Heart right ventricle (tissue), 16 donors: ENCODE measurements around the gene LTBP2. TPM values are rescaled to one million over a fixed set of nuclear protein-coding genes. Genes with fewer than 3 reads are reported as not detected.

Source experiments
- ATAC-seq, 8 donors: fragments of 200-7000 bp; cut with Tn5 transposase; one replicate each; pipeline ENCODE4 v1.9.1; 2020; ENCODE audit warnings: mild to moderate bottlenecking in 8 of 8, moderate library complexity in 8 of 8, moderate number of reproducible peaks in 1 of 8
- DNase-seq, 2 donors: peaks; one replicate each; pipeline ENCODE4 v3.0.0-alpha.2; 2020
- H3K27ac ChIP-seq, 10 donors: fragments of 200-600 bp; sonication (generic) in 2 of 10; one replicate each; pipeline versions ENCODE4 v1.5.0 to v1.8.0; 2020 to 2022; ENCODE audit warnings: mild to moderate bottlenecking in 3 of 10
- H3K27me3 ChIP-seq, 7 donors: fragments of 200-600 bp; one replicate each; pipeline ENCODE4 v1.8.0; 2021 to 2022; ENCODE audit warnings: mild to moderate bottlenecking in 2 of 7
- H3K36me3 ChIP-seq, 9 donors: fragments of 200-600 bp; sonication (generic) in 1 of 9; one replicate each; pipeline versions ENCODE4 v1.5.0 to v1.8.0; 2020 to 2022; ENCODE audit warnings: mild to moderate bottlenecking in 2 of 9
- H3K4me1 ChIP-seq, 9 donors: fragments of 200-600 bp; sonication (generic) in 1 of 9; one replicate each; pipeline versions ENCODE4 v1.5.0 to v1.8.0; 2020 to 2022; ENCODE audit warnings: mild to moderate bottlenecking in 4 of 9
- H3K4me3 ChIP-seq, 10 donors: fragments of 200-600 bp; sonication (generic) in 2 of 10; one replicate each; pipeline versions ENCODE4 v1.5.0 to v1.8.0; 2020 to 2022; ENCODE audit warnings: mild to moderate bottlenecking in 7 of 10, moderate library complexity in 2 of 10
- H3K9me3 ChIP-seq, 11 donors: fragments of 200-600 bp in 10 of 11; sonication (generic) in 2 of 11; one replicate each; pipeline versions ENCODE4 v1.5.0 to v1.8.0; 2013 to 2022; ENCODE audit warnings: mild to moderate bottlenecking in 2 of 11, control low read depth in 1 of 11, moderate library complexity in 1 of 11
- CTCF ChIP-seq, 9 donors: fragments of 200-600 bp; sonication (generic) in 2 of 9; IDR thresholded peaks; one replicate each; pipeline versions ENCODE4 v1.5.0 to v1.8.0; 2021 to 2022; ENCODE audit warnings: antibody characterized with exemption in 9 of 9, mild to moderate bottlenecking in 5 of 9, moderate library complexity in 1 of 9
- WGBS, 2 donors: extraction: QIAGEN DNeasy Blood & Tissue Kit; methylation state at CpG; one replicate each; pipeline ENCODE4 v1.1.7; 2013; ENCODE audit warnings: inconsistent platforms in 1 of 2; 5-methylcytosine and 5-hydroxymethylcytosine counted together
- intact Hi-C, 10 donors: fragments of 100-400 bp; cut with DNase I; formaldehyde crosslinking; loops; one replicate each; pipeline versions ENCODE4 v1.11.1 to v1.14.2; 2022
- polyA plus RNA-seq, 2 donors: library from polyadenylated mRNA; stranded (reverse); fragments of 200-250 nt; gene quantifications; one replicate each; pipeline ENCODE4 v1.2.3, GENCODE V29; 2013
- total RNA-seq, 10 donors: library from RNA; stranded (reverse); fragmentation: NEBNext Ultra II Directional in 3 of 10; extraction: Animal tissue kit (Norgen Biotek cat#: 25700) in 3 of 10; gene quantifications; one replicate each; pipeline versions ENCODE4 v1.2.1 to v1.2.4, GENCODE V29; 2021 to 2023
- donor health status: Arrhythmogenic right ventricular cardiomyopathy.
- donor health status: ischemic (EF 13 %, LVEDD 7.1; RV severe dilation, severe dysfunction).
- donor health status: healthy with polysubstance abuse.
- donor health status: DM: no; HTN: yes; CAD: no.
- donor health status: DM: no; HTN: no; CAD: no.
- donor health status: ischemic (EF 25% LVEDD 6.9; RV normal size, moderate dysfunction).
- donor health status: ischemic (EF 25% LVEDD 5.7; RV mildly dilated, moderate dysfunction).
- donor health status: healthy.
- donor health status: DM: yes; HTN: yes; CAD: no.
- donor health status: Ischemic cardiomyopathy.
- donor health status: ischemic (EF 35%, LVEDD 5.7; RV mildly dilated, moderate dysfunction).
- donor health status: nonischemic (EF 11% LVEDD 7.7; RV severe dilation, severe dysfunction).
- donor health status: DM: yes; HTN: yes; CAD: no.
- donor health status: PGD.
- donor health status: ischemic (EF 29% LVEDD 5.4; RV normal size, mild dysfunction).
- donor health status: nonischemic (EF 23%, LVEDD 6.1; RV moderate dilation, normal function).

The LTBP2 gene
- total and polyA plus RNA-seq, 12 donors = 3.5 to 50.3 (median 17.3) TPM

DNA sequence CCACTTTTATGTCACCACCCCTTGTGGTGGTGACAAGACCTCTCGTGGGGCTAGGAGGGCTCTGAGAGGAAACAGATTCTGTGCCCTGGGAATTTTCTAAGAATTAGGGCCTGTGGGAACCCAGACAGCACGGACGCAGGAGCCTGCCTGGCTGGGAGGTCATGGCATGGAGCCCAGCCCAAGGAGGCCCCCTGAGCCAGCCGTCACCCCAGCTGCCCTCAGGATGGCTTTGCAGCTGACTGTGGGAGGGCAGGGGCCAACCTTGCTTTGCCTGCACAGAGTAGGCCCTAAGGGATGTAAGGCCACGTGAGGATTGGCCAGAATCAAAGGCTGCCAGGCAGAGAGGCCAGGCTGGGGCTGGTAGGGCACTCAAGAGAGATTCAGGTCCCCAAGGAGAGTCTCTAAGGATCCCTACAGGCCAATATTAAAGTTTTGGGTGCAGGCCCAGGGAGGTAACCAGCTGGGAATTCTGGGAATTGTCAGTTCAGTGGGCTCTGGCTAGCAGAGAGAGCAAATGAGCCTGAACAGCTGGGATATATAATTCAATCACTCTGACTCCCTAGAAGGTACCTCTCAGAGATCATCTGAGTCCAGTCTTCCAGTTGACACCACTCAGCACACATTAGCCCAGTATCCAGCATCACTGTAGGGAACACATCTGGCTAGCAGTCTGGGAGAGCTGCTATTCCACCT is 6.4 kb downstream of the LTBP2 start:
- Histone ChIP-seq H3K4me3 (peak overlapping the region in 1 of 10 donors; percentile 1), H3K27me3 (peaks cover 0 to 6% (median 0%) of the 10 kb centered on the region in 7 donors), H3K9me3 (no peaks in the 10 kb centered on the region), H3K27ac (peak overlapping the region in 6 of 10 donors; percentile 37 to 51 (median 42)), H3K4me1 (peaks cover 0 to 48% (median 8%) of the 10 kb centered on the region in 9 donors), H3K36me3 (peaks cover 0 to 14% (median 0%) of the 10 kb centered on the region in 9 donors)
- TF ChIP-seq CTCF (IDR thresholded peaks at IDR 0.05) = no peak
- WGBS, 2 donors = 74 to 77% methylated on average over 5 of the region's 5 CpGs
- peak in 3 of 8 donors; percentile 2 to 26 (median 12) for ATAC-seq
- no peak for DNase-seq
- intact Hi-C loops = loop anchor here in 6 of 10 donors (5.0 to 10.0 kb wide), 9 partner anchors 52 to 241 kb away; partner anchors contain the start of genes AREL1 (in 1 of the 6) and FCF1 (in 1 of the 6)

- Histone ChIP-seq H3K27me3 (no peaks in the 10 kb centered on the region), H3K4me1 (peaks cover under 1 to 53% (median 9%) of the 10 kb centered on the region in 9 donors), H3K4me3 (no peak overlapping the region), H3K9me3 (no peaks in the 10 kb centered on the region), H3K36me3 (peaks cover 0 to 14% (median 0%) of the 10 kb centered on the region in 9 donors), H3K27ac (peak overlapping the region in 3 of 10 donors; percentile 37 to 51 (median 51))
- ATAC-seq (no peak), DNase-seq (no peak)
- no peak for TF ChIP-seq CTCF (IDR thresholded peaks at IDR 0.05)
- WGBS, 2 donors = 77 to 84% methylated on average over 8 of the region's 8 CpGs
- intact Hi-C loops = loop anchor here in 8 of 10 donors (5.0 to 10.0 kb wide), 11 partner anchors 52 to 240 kb away; partner anchors contain the start of genes AREL1 (in 1 of the 8) and FCF1 (in 1 of the 8)
Observed at GRCh38 chr14:74604911-74605310, 7.1 kb downstream of the LTBP2 start.

GRCh38 chr14:74604157-74604556 is 7.9 kb downstream of the LTBP2 start:
- peaks cover 8 to 58% (median 14%) of the 10 kb centered on the region in 9 donors for H3K4me1 ChIP-seq
- ATAC-seq (no peak), DNase-seq (no peak)

More at GRCh38 chr14:74604157-74604556, 7.9 kb downstream of the LTBP2 start:
- Histone ChIP-seq H3K27ac (no peak overlapping the region), H3K4me3 (no peak overlapping the region), H3K36me3 (peaks cover 0 to 14% (median 0%) of the 10 kb centered on the region in 9 donors), H3K9me3 (no peaks in the 10 kb centered on the region), H3K27me3 (no peaks in the 10 kb centered on the region)
- intact Hi-C loops = loop anchor here in 6 of 10 donors (5.0 to 10.0 kb wide), 8 partner anchors 52 to 239 kb away; partner anchors contain the start of genes AREL1 (in 1 of the 6) and FCF1 (in 1 of the 6)
- TF ChIP-seq CTCF (IDR thresholded peaks at IDR 0.05) = no peak
- 81 to 84% methylated on average over 7 of the region's 7 CpGs for WGBS, 2 donors
